Occipital lobe (tissue), 2 donors: ENCODE results near the gene MAPT. TPM values are rescaled to one million over a fixed set of nuclear protein-coding genes. Genes with fewer than 3 reads are reported as not detected.
"Not testable (repeated sequence)": the region's sequence is repeated elsewhere in the genome, so short reads cannot be mapped to it uniquely, and the experiment has no call there.

Experiments
- DNase-seq: peaks from one replicate; lab custom pipeline; 2025; lab: John Stamatoyannopoulos, UW
- total RNA-seq: library from RNA; depleted of rRNA; stranded (reverse); fragments of >200 nt; gene quantifications from one replicate; pipeline ENCODE4 v1.2.3, GENCODE V29; 2014

Gene MAPT
- total RNA-seq, 1 donor from 2014 or later = 93.1 TPM

DNA sequence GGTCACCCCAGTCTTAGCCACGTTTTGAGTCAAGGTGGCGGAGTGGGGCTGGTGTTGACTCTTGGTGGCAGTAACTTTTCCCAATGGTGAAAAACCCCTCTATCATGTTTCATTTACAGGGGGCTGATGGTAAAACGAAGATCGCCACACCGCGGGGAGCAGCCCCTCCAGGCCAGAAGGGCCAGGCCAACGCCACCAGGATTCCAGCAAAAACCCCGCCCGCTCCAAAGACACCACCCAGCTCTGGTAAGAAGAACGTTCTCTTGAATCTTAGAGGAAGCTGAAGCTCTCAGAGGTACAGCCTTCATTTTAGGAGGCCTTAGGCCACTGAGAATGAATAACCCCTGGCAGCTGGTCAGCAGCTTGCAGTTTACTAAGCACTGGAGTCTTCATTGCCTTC is 97.0 kb downstream of the MAPT start:
- no peak for DNase-seq

DNA sequence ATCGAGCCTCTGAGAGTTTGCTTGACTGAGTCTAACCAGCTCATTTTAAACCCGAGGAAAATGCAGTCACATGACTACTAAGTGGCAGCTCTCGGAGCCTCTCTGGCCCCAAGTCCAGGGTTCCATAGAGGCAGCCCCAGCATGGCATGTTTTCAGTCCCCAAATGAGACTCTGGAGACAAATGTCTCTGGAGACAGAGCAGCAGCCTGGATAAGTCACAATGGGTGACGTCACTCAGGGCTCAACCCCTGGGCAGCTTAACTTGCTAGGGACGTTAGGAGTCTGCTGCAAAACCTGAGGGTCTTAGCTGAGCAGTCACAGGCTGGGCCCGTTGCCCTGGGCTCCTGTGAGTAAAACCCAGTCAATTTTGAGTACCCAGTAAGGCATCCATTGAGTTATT is 97.8 kb downstream of the MAPT start:
- DNase-seq = no peak

DNA sequence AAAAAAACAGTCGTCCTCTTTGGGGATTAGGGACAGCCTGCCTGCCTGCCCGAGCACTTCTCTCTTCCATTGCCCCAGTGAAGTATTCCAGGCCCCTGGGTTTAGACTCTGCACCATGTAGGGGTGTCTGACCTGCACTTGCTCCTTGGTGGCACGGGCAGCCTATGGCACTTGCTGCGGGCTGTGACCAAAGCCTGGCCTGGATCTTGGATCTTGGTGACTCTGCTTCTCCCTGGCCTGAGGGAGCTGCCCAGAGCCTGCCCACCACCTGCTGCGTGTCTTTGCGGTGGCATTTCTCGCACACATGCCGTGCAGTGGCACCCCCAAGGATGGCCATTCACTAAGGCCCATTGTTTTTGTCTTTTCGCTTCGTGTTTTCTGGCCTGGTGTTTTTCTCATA is 98.5 kb downstream of the MAPT start:
- DNase-seq = no peak

GRCh38 chr17:45993962-45994627 is 99.7 kb downstream of the MAPT start:
- no peak for DNase-seq

GRCh38 chr17:45994987-45995386 is 100.6 kb downstream of the MAPT start:
- DNase-seq = no peak

DNA sequence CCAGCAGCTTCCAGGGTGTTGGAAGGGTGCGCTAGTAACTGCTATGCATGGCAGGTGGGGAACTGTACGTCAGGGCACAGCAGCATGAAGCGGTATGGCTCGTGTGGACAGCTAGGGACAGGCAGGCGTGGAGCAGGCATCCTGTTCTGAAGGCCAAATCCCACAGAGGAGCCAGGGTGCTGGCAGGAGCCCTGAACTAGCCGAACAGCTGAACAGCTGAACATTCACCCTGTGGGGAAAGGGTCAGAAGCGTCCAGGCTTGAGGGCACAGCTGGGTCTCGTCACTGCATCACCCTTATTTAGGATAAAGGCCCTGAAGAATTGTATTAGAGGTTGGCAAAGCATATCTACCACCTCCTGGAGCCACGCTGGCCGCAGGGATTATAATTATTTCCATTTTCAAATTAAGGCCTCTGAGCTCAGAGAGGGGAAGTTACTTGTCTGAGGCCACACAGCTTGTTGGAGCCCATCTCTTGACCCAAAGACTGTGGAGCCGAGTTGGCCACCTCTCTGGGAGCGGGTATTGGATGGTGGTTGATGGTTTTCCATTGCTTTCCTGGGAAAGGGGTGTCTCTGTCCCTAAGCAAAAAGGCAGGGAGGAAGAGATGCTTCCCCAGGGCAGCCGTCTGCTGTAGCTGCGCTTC is 101.4 kb downstream of the MAPT start:
- DNase-seq = no peak

DNA sequence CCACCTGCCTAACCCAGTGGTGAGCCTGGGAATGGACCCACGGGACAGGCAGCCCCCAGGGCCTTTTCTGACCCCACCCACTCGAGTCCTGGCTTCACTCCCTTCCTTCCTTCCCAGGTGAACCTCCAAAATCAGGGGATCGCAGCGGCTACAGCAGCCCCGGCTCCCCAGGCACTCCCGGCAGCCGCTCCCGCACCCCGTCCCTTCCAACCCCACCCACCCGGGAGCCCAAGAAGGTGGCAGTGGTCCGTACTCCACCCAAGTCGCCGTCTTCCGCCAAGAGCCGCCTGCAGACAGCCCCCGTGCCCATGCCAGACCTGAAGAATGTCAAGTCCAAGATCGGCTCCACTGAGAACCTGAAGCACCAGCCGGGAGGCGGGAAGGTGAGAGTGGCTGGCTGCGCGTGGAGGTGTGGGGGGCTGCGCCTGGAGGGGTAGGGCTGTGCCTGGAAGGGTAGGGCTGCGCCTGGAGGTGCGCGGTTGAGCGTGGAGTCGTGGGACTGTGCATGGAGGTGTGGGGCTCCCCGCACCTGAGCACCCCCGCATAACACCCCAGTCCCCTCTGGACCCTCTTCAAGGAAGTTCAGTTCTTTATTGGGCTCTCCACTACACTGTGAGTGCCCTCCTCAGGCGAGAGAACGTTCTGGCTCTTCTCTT is 102.1 kb downstream of the MAPT start:
- DNase-seq = no peak

DNA sequence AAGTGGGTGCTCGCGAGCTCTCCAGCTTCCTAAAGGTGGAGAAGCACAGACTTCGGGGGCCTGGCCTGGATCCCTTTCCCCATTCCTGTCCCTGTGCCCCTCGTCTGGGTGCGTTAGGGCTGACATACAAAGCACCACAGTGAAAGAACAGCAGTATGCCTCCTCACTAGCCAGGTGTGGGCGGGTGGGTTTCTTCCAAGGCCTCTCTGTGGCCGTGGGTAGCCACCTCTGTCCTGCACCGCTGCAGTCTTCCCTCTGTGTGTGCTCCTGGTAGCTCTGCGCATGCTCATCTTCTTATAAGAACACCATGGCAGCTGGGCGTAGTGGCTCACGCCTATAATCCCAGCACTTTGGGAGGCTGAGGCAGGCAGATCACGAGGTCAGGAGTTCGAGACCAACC is 102.8 kb downstream of the MAPT start:
- DNase-seq = no peak

DNA sequence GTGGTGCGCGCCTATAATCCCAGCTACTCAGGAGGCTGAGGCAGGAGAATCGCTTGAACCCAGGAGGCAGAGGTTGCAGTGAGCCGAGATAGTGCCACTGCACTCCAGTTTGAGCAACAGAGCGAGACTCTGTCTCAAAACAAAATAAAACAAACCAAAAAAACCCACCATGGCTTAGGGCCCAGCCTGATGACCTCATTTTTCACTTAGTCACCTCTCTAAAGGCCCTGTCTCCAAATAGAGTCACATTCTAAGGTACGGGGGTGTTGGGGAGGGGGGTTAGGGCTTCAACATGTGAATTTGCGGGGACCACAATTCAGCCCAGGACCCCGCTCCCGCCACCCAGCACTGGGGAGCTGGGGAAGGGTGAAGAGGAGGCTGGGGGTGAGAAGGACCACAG is 103.3 kb downstream of the MAPT start:
- DNase-seq = no peak

- no peak for DNase-seq
Measured at GRCh38 chr17:45998987-45999899, 104.9 kb downstream of the MAPT start, which contains the start of gene STH. Gene STH, plus strand, starts transcription at chr17:45999250. Its CDS starts 30 bp downstream, at chr17:45999280.

- no peak for DNase-seq
Measured at GRCh38 chr17:45999900-46000290, 105.5 kb downstream of the MAPT start.

- no peak for DNase-seq
Measured at GRCh38 chr17:46000292-46000691, 105.9 kb downstream of the MAPT start.

DNA sequence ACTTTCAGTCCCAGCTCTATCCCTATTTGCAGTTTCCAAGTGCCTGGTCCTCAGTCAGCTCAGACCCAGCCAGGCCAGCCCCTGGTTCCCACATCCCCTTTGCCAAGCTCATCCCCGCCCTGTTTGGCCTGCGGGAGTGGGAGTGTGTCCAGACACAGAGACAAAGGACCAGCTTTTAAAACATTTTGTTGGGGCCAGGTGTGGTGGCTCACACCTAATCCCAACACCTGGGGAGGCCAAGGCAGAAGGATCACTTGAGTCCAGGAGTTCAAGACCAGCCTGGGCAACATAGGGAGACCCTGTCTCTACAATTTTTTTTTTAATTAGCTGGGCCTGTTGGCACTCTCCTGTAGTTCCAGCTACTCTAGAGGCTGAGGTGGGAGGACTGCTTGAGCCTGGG is 106.4 kb downstream of the MAPT start:
- no peak for DNase-seq

DNA sequence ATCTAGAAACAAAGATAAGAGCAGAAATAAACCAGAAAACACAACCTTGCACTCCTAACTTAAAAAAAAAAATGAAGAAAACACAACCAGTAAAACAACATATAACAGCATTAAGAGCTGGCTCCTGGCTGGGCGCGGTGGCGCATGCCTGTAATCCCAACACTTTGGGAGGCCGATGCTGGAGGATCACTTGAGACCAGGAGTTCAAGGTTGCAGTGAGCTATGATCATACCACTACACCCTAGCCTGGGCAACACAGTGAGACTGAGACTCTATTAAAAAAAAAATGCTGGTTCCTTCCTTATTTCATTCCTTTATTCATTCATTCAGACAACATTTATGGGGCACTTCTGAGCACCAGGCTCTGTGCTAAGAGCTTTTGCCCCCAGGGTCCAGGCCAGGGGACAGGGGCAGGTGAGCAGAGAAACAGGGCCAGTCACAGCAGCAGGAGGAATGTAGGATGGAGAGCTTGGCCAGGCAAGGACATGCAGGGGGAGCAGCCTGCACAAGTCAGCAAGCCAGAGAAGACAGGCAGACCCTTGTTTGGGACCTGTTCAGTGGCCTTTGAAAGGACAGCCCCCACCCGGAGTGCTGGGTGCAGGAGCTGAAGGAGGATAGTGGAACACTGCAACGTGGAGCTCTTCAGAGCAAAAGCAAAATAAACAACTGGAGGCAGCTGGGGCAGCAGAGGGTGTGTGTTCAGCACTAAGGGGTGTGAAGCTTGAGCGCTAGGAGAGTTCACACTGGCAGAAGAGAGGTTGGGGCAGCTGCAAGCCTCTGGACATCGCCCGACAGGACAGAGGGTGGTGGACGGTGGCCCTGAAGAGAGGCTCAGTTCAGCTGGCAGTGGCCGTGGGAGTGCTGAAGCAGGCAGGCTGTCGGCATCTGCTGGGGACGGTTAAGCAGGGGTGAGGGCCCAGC is 107.3 kb downstream of the MAPT start:
- DNase-seq = no peak

DNA sequence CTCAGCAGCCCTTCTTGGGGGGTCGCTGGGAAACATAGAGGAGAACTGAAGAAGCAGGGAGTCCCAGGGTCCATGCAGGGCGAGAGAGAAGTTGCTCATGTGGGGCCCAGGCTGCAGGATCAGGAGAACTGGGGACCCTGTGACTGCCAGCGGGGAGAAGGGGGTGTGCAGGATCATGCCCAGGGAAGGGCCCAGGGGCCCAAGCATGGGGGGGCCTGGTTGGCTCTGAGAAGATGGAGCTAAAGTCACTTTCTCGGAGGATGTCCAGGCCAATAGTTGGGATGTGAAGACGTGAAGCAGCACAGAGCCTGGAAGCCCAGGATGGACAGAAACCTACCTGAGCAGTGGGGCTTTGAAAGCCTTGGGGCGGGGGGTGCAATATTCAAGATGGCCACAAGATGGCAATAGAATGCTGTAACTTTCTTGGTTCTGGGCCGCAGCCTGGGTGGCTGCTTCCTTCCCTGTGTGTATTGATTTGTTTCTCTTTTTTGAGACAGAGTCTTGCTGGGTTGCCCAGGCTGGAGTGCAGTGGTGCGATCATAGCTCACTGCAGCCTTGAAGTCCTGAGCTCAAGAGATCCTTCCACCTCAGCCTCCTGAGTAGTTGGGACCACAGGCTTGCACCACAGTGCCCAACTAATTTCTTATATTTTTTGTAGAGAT is 108.1 kb downstream of the MAPT start:
- peak; percentile 50 for DNase-seq

- no peak for DNase-seq
Measured at GRCh38 chr17:46002973-46003316, 108.6 kb downstream of the MAPT start.

DNA sequence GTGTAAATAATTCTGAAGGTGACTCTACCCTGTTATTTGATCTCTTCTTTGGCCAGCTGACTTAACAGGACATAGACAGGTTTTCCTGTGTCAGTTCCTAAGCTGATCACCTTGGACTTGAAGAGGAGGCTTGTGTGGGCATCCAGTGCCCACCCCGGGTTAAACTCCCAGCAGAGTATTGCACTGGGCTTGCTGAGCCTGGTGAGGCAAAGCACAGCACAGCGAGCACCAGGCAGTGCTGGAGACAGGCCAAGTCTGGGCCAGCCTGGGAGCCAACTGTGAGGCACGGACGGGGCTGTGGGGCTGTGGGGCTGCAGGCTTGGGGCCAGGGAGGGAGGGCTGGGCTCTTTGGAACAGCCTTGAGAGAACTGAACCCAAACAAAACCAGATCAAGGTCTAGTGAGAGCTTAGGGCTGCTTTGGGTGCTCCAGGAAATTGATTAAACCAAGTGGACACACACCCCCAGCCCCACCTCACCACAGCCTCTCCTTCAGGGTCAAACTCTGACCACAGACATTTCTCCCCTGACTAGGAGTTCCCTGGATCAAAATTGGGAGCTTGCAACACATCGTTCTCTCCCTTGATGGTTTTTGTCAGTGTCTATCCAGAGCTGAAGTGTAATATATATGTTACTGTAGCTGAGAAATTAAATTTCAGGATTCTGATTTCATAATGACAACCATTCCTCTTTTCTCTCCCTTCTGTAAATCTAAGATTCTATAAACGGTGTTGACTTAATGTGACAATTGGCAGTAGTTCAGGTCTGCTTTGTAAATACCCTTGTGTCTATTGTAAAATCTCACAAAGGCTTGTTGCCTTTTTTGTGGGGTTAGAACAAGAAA is 109.8 kb downstream of the MAPT start:
- peak; percentile 38 for DNase-seq

GRCh38 chr17:46006082-46006481 is 111.7 kb downstream of the MAPT start:
- not testable (repeated sequence) for DNase-seq

DNA sequence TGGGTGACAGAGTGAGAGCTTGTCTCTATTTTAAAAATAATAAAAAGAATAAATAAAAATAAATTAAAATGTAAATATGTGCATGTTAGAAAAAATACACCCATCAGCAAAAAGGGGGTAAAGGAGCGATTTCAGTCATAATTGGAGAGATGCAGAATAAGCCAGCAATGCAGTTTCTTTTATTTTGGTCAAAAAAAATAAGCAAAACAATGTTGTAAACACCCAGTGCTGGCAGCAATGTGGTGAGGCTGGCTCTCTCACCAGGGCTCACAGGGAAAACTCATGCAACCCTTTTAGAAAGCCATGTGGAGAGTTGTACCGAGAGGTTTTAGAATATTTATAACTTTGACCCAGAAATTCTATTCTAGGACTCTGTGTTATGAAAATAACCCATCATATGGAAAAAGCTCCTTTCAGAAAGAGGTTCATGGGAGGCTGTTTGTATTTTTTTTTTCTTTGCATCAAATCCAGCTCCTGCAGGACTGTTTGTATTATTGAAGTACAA is 113.2 kb downstream of the MAPT start:
- no peak for DNase-seq
